Peyer's patch (tissue), 4 donors: ENCODE results near the gene CLTCL1. TPM values are rescaled to one million over a fixed set of nuclear protein-coding genes. Genes with fewer than 3 reads are reported as not detected.

Experiments
- DNase-seq, 3 donors: peaks; one replicate each; pipeline ENCODE4 v3.0.0-alpha.2; 2017 to 2019
- H3K27ac ChIP-seq, 4 donors: fragments of 200-600 bp; sonication (generic); one replicate each; pipeline ENCODE4 v1.5.1; 2016 to 2019
- H3K27me3 ChIP-seq, 2 donors: fragments of 200-600 bp; sonication (generic); one replicate each; pipeline ENCODE4 v1.5.1; 2019
- H3K36me3 ChIP-seq, 3 donors: fragments of 200-600 bp; sonication (generic); one replicate each; pipeline ENCODE4 v1.5.1; 2016 to 2019
- H3K4me1 ChIP-seq, 4 donors: fragments of 200-600 bp; sonication (generic); one replicate each; pipeline ENCODE4 v1.5.1; 2016 to 2019
- H3K4me3 ChIP-seq, 4 donors: fragments of 200-600 bp; sonication (generic); 1 replicate in 3 of 4; 2 replicates in 1 of 4; pipeline ENCODE4 v1.5.1; 2016 to 2019; ENCODE audit warnings: mild to moderate bottlenecking in 1 of 4
- H3K9me3 ChIP-seq, 4 donors: fragments of 200-600 bp; sonication (generic); one replicate each; pipeline ENCODE4 v1.5.1; 2016 to 2019; ENCODE audit warnings: mild to moderate bottlenecking in 1 of 4
- POLR2A ChIP-seq, 2 donors: fragments of 450-650 bp; IDR thresholded peaks; one replicate each; pipeline ENCODE4 v1.5.1; 2017; ENCODE audit warnings: antibody characterized with exemption in 2 of 2, mild to moderate bottlenecking in 2 of 2, moderate library complexity in 2 of 2
- total RNA-seq, 4 donors: library from RNA; depleted of rRNA; stranded (reverse); fragments of >200 nt; gene quantifications; one replicate each; pipeline ENCODE4 v1.1.0, GENCODE V29; 2016
- TF ChIP-seq, protein P1 (sequence below), 6 experiments: fragments of 450-650 bp in 4 of 6; fragments of 200-600 bp in 2 of 6; sonication (generic) in 1 of 6; IDR thresholded peaks; one replicate each; pipeline ENCODE4 v1.5.1; 2017 to 2019; ENCODE audit warnings: antibody characterized with exemption in 6 of 6, mild to moderate bottlenecking in 3 of 6, moderate library complexity in 1 of 6

The CLTCL1 gene
- total RNA-seq, 4 donors from 2014 or later, result 0.47 to 3.9 (median 3.0) TPM

- Histone ChIP-seq H3K4me1 (no peaks in the 10 kb centered on the region), H3K4me3 (no peak overlapping the region), H3K27ac (no peak overlapping the region), H3K9me3 (no peaks in the 10 kb centered on the region), H3K27me3 (no peaks in the 10 kb centered on the region), H3K36me3 (no peaks in the 10 kb centered on the region)
- peak in 1 of 3 donors; percentile 28 for DNase-seq
- TF ChIP-seq POLR2A (IDR thresholded peaks at IDR 0.05), result no peak
- TF ChIP-seq, protein P1, sequence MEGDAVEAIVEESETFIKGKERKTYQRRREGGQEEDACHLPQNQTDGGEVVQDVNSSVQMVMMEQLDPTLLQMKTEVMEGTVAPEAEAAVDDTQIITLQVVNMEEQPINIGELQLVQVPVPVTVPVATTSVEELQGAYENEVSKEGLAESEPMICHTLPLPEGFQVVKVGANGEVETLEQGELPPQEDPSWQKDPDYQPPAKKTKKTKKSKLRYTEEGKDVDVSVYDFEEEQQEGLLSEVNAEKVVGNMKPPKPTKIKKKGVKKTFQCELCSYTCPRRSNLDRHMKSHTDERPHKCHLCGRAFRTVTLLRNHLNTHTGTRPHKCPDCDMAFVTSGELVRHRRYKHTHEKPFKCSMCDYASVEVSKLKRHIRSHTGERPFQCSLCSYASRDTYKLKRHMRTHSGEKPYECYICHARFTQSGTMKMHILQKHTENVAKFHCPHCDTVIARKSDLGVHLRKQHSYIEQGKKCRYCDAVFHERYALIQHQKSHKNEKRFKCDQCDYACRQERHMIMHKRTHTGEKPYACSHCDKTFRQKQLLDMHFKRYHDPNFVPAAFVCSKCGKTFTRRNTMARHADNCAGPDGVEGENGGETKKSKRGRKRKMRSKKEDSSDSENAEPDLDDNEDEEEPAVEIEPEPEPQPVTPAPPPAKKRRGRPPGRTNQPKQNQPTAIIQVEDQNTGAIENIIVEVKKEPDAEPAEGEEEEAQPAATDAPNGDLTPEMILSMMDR (IDR thresholded peaks at IDR 0.05), result no peak
Observed at GRCh38 chr22:19218541-19219233, 72.8 kb downstream of the CLTCL1 start.

GRCh38 chr22:19216579-19216978 lies 74.9 kb downstream of the CLTCL1 start:
- H3K27ac ChIP-seq, result no peak overlapping the region

GRCh38 chr22:19215360-19215759 lies 76.2 kb downstream of the CLTCL1 start:
- DNase-seq, result peak in 1 of 3 donors; percentile 25
- no peaks in the 10 kb centered on the region for H3K36me3 ChIP-seq
- H3K27me3 ChIP-seq, result no peaks in the 10 kb centered on the region
- H3K27ac ChIP-seq, result no peak overlapping the region
- no peaks in the 10 kb centered on the region for H3K9me3 ChIP-seq
- H3K4me3 ChIP-seq, result no peak overlapping the region
- TF ChIP-seq, protein P1 (IDR thresholded peaks at IDR 0.05), result no peak
- no peak for TF ChIP-seq POLR2A (IDR thresholded peaks at IDR 0.05)
- H3K4me1 ChIP-seq, result no peaks in the 10 kb centered on the region

More at GRCh38 chr22:19216579-19216978, 74.9 kb downstream of the CLTCL1 start:
- H3K27me3 ChIP-seq, result no peaks in the 10 kb centered on the region
- no peak for TF ChIP-seq POLR2A (IDR thresholded peaks at IDR 0.05)
- TF ChIP-seq, protein P1 (IDR thresholded peaks at IDR 0.05), result no peak
- peak in 1 of 3 donors; percentile 11 for DNase-seq
- no peaks in the 10 kb centered on the region for H3K36me3 ChIP-seq
- H3K9me3 ChIP-seq, result no peaks in the 10 kb centered on the region
- H3K4me3 ChIP-seq, result no peak overlapping the region
- H3K4me1 ChIP-seq, result no peaks in the 10 kb centered on the region

DNA sequence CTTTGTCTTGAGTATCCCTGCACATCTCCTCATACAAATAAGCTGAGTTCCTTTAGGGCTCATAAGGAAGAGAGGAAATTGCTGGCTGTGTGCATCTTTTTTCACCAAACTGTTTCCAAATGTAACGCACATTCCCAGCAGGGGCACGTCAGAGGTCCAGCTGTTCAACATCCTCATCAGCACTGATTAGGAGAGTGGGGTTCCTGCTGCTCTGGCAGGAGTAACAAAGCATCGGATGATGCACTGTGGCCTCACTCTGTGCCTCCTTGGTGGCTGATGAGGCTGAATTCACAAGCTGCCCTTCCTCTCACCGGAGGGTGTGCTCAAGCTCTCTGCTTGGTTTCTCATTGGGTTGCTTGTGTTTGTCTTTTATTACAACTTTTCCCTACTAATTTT lies 77.4 kb downstream of the CLTCL1 start:
- H3K9me3 ChIP-seq, result no peaks in the 10 kb centered on the region
- H3K27ac ChIP-seq, result no peak overlapping the region
- TF ChIP-seq, protein P1 (IDR thresholded peaks at IDR 0.05), result no peak
- no peak for TF ChIP-seq POLR2A (IDR thresholded peaks at IDR 0.05)
- H3K4me3 ChIP-seq, result no peak overlapping the region
- no peak for DNase-seq
- H3K36me3 ChIP-seq, result no peaks in the 10 kb centered on the region
- no peaks in the 10 kb centered on the region for H3K27me3 ChIP-seq
- H3K4me1 ChIP-seq, result no peaks in the 10 kb centered on the region

- TF ChIP-seq, protein P1 (IDR thresholded peaks at IDR 0.05), result no peak
- no peak for TF ChIP-seq POLR2A (IDR thresholded peaks at IDR 0.05)
- DNase-seq, result no peak
- no peak overlapping the region for H3K27ac ChIP-seq
- H3K36me3 ChIP-seq, result no peaks in the 10 kb centered on the region
- H3K9me3 ChIP-seq, result no peaks in the 10 kb centered on the region
- H3K27me3 ChIP-seq, result no peaks in the 10 kb centered on the region
- no peaks in the 10 kb centered on the region for H3K4me1 ChIP-seq
- no peak overlapping the region for H3K4me3 ChIP-seq
Observed at GRCh38 chr22:19213442-19214077, 78.0 kb downstream of the CLTCL1 start.
